GM23338 (cell line): ENCODE measurements around the gene KIF25.

Source experiments
- CREB1 ChIP-seq: fragments of 250-450 bp; sonication (Bioruptor Pico); IDR thresholded peaks from 2 replicates; pipeline ENCODE4 v1.5.0; 2020; ENCODE audit warnings: low read depth, mild to moderate bottlenecking, moderate library complexity
- CTCF ChIP-seq, 2 experiments: fragments of 200-600 bp in 1 of 2; sonication (generic) in 1 of 2; conservative IDR thresholded peaks; 2 replicates each; pipeline versions ENCODE4 v1.5.1 to v1.6.1; 2016 to 2017; ENCODE audit warnings: antibody characterized with exemption in 2 of 2, low read depth in 2 of 2, mild to moderate bottlenecking in 2 of 2, moderate library complexity in 1 of 2
- ETS1 ChIP-seq: IDR thresholded peaks from 2 replicates; pipeline ENCODE4 v1.6.1; 2016; ENCODE audit warnings: antibody characterized with exemption
- EZH2 ChIP-seq: fragments of 200-600 bp; sonication (generic); IDR thresholded peaks from one replicate; pipeline ENCODE4 v1.8.0; 2017; ENCODE audit warnings: antibody characterized with exemption, mild to moderate bottlenecking, low read depth; ENCODE audit not compliant: unreplicated experiment
- POLR2AphosphoS5 ChIP-seq: IDR thresholded peaks from 2 replicates; pipeline ENCODE4 v1.6.1; 2016; ENCODE audit warnings: antibody characterized with exemption, low read depth
- REST ChIP-seq: IDR thresholded peaks from one replicate; pipeline ENCODE4 v1.6.1; 2018; ENCODE audit warnings: antibody characterized with exemption; ENCODE audit not compliant: unreplicated experiment
- ZNF331 ChIP-seq: fragments of 250-450 bp; sonication (Bioruptor Pico); IDR thresholded peaks from 2 replicates; pipeline ENCODE4 v1.5.0; 2020; ENCODE audit warnings: low read depth, mild to moderate bottlenecking, moderate library complexity

- TF ChIP-seq CTCF (conservative IDR thresholded peaks at IDR 0.05; ENCODE audit: low read depth in 2 of 2) (no peak), EZH2 (no peak), ETS1 (no peak), POLR2AphosphoS5 (no peak), REST (no peak), ZNF331 (CRISPR knock-in tag) (no peak), CREB1 (CRISPR knock-in tag) (no peak)
Observed at GRCh38 chr6:167990016-167990945, 7.2 kb upstream of the KIF25 start.
